ENCODE data around the gene ME2. TPM values are rescaled to one million over a fixed set of nuclear protein-coding genes. Genes with fewer than 3 reads are reported as not detected.

The ME2 gene
- total RNA-seq, 1 experiment from 2014 or later = 45.6 TPM

DNA sequence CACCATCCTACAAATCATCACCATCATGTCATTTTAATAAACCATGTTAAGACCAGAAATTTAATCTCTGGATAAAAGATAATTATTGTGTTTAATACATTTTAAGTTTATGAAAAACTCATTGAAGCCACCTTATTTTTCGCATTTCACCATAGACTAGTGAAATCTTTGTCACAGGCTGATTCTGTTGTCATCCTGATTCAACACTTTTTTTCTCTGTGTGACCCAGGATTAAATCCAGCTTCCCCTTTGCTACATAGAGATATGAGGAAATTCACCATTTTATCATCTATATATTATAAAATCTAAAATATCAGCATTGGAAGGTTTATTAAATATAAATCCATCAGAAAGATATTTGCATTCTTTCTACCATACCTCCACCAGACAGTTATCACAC, 29.9 kb upstream of the ME2 start:
- TF ChIP-seq, protein P1, sequence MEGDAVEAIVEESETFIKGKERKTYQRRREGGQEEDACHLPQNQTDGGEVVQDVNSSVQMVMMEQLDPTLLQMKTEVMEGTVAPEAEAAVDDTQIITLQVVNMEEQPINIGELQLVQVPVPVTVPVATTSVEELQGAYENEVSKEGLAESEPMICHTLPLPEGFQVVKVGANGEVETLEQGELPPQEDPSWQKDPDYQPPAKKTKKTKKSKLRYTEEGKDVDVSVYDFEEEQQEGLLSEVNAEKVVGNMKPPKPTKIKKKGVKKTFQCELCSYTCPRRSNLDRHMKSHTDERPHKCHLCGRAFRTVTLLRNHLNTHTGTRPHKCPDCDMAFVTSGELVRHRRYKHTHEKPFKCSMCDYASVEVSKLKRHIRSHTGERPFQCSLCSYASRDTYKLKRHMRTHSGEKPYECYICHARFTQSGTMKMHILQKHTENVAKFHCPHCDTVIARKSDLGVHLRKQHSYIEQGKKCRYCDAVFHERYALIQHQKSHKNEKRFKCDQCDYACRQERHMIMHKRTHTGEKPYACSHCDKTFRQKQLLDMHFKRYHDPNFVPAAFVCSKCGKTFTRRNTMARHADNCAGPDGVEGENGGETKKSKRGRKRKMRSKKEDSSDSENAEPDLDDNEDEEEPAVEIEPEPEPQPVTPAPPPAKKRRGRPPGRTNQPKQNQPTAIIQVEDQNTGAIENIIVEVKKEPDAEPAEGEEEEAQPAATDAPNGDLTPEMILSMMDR (IDR thresholded peaks at IDR 0.05; ENCODE audit: unreplicated experiment) = no peak
- H3K9me3 Mint-ChIP-seq (ENCODE audit: low read depth, unreplicated experiment) = peaks cover 3% of the 10 kb centered on the region

DNA sequence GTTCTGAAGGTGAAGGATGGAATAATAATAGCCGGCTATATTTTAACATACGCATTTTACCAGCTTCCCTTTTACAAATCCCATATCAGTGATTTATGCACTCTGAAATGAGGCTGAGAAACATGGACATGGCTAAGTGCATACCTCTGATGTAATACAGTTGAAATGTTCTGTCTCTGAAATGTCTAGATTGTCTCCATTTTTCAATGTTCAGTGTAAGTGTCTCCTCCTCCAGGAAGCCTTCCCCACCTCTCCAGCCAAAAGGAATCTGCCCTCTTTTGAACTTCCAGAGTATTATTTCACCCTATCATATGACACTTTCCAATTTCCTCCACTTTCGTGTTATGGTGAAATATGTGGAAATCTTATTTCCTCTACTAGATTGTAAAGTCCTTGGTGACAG, 29.5 kb upstream of the ME2 start:
- Mint-ChIP-seq H3K36me3 (ENCODE audit: insufficient read depth, unreplicated experiment) (no peaks in the 10 kb centered on the region), H3K4me3 (ENCODE audit: low read depth, unreplicated experiment) (no peak overlapping the region), H3K4me1 (ENCODE audit: low read depth, unreplicated experiment) (peaks cover 32% of the 10 kb centered on the region), H3K27me3 (ENCODE audit: unreplicated experiment) (no peaks in the 10 kb centered on the region), H3K27ac (ENCODE audit: unreplicated experiment) (no peak overlapping the region), H3K9me3 (ENCODE audit: low read depth, unreplicated experiment) (peaks cover 3% of the 10 kb centered on the region)
- intact Hi-C loops (cut with micrococcal nuclease; ENCODE audit: unreplicated experiment) = no loop called here
- TF ChIP-seq, protein P1 (IDR thresholded peaks at IDR 0.05; ENCODE audit: unreplicated experiment) = no peak
- CTCF ChIA-PET = interaction anchor here (0.5 to 0.9 kb wide), 2 partner anchors 13 to 15 kb away, joined by 3 to 6 read pairs; no protein-coding TSS in a partner anchor
- no peak for DNase-seq
- BruUV-seq (replicated peaks) = no TSS peak

More for the DNA sequence above, 29.9 kb upstream of the ME2 start:
- H3K4me3 Mint-ChIP-seq (ENCODE audit: low read depth, unreplicated experiment) = no peak overlapping the region
- CTCF ChIA-PET = interaction anchor here (0.5 to 0.9 kb wide), 2 partner anchors 12 to 15 kb away, joined by 3 to 6 read pairs; no protein-coding TSS in a partner anchor
- no TSS peak for BruUV-seq (replicated peaks)
- no peaks in the 10 kb centered on the region for H3K27me3 Mint-ChIP-seq (ENCODE audit: unreplicated experiment)
- intact Hi-C loops (cut with micrococcal nuclease; ENCODE audit: unreplicated experiment) = no loop called here
- H3K27ac Mint-ChIP-seq (ENCODE audit: unreplicated experiment) = no peak overlapping the region
- no peaks in the 10 kb centered on the region for H3K36me3 Mint-ChIP-seq (ENCODE audit: insufficient read depth, unreplicated experiment)
- DNase-seq = no peak
- H3K4me1 Mint-ChIP-seq (ENCODE audit: low read depth, unreplicated experiment) = peaks cover 27% of the 10 kb centered on the region

DNA sequence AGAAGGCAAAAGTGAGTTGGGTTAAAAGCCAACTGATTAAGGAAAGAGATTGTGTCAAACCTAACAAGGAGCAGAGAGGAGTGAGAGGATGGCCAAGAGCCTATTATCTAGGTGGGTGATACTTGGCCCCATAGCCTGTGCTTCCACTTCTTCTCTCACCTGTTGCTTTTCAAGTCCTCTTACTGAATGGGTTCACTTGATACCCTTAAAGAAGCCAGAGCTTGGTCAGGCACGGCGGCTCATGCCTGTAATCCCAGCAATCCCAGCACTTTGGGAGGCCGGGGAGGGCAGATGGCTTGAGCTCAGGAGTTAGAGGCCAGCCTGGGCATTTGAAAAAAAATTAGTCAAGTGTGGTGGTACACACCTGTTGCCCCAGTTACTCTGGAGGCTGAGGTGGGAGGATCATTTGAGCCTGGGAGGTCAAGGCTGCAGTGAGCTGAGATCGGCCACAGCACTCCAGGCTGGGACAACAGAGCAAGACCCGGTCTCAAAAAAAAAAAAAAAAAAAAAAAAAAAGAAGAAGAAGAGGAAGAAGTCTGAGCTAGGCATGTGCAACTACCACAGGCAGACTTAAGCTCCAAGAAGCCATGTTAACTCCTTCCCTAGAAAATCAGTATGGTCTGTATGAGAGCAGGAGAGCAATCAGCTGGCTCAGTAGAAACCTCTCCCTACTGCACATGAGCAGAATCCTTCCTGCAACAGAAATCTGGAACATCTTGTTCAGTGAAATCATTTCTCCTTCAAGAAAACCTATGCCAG, 28.4 kb upstream of the ME2 start:
- Mint-ChIP-seq H3K4me1 (ENCODE audit: low read depth, unreplicated experiment) (peaks cover 35% of the 10 kb centered on the region), H3K4me3 (ENCODE audit: low read depth, unreplicated experiment) (no peak overlapping the region), H3K27me3 (ENCODE audit: unreplicated experiment) (no peaks in the 10 kb centered on the region), H3K27ac (ENCODE audit: unreplicated experiment) (no peak overlapping the region), H3K9me3 (ENCODE audit: low read depth, unreplicated experiment) (peaks cover 3% of the 10 kb centered on the region), H3K36me3 (ENCODE audit: insufficient read depth, unreplicated experiment) (no peaks in the 10 kb centered on the region)
- intact Hi-C loops (cut with micrococcal nuclease; ENCODE audit: unreplicated experiment) = no loop called here
- DNase-seq = no peak
- CTCF ChIA-PET = interaction anchor here (0.6 kb wide), 1 partner anchor 52 kb away, joined by 4 read pairs; no protein-coding TSS in a partner anchor
- TF ChIP-seq, protein P1 (IDR thresholded peaks at IDR 0.05; ENCODE audit: unreplicated experiment) = no peak
- BruUV-seq (replicated peaks) = no TSS peak

DNA sequence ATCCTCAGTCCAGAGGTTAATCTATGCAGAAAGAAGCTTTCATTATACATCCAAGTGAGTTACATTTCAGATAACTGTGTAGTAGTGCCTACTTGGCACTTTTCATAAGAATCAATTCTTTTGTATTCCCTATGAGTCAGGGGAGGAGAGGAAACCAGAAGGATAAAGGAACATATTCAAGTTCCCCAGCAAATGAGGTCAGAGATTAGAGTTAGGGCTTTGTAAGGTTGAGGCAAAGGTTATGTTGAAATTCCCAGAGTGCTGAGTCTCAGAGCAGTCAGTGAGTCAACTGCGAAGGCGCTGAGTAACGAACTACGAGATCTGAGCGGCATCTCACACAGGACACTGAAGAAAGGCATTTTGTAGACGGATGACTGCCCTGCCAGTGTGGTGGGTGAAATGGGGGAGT, 25.1 kb upstream of the ME2 start:
- Mint-ChIP-seq H3K27me3 (ENCODE audit: unreplicated experiment) (no peaks in the 10 kb centered on the region), H3K36me3 (ENCODE audit: insufficient read depth, unreplicated experiment) (no peaks in the 10 kb centered on the region), H3K4me3 (ENCODE audit: low read depth, unreplicated experiment) (peak overlapping the region; percentile 13), H3K4me1 (ENCODE audit: low read depth, unreplicated experiment) (peaks cover 53% of the 10 kb centered on the region), H3K27ac (ENCODE audit: unreplicated experiment) (peak overlapping the region; percentile 50), H3K9me3 (ENCODE audit: low read depth, unreplicated experiment) (peaks cover 3% of the 10 kb centered on the region)
- TF ChIP-seq, protein P1 (IDR thresholded peaks at IDR 0.05; ENCODE audit: unreplicated experiment) = no peak
- peak; percentile 42 for DNase-seq
- CTCF ChIA-PET = no interaction called here
- no TSS peak for BruUV-seq (replicated peaks)
- intact Hi-C loops (cut with micrococcal nuclease; ENCODE audit: unreplicated experiment) = loop anchor here (2.0 kb wide), 2 partner anchors 15 to 17 kb away; no protein-coding TSS in a partner anchor
